Measurements from ENCODE around the gene SPP2.

Gene SPP2

DNA sequence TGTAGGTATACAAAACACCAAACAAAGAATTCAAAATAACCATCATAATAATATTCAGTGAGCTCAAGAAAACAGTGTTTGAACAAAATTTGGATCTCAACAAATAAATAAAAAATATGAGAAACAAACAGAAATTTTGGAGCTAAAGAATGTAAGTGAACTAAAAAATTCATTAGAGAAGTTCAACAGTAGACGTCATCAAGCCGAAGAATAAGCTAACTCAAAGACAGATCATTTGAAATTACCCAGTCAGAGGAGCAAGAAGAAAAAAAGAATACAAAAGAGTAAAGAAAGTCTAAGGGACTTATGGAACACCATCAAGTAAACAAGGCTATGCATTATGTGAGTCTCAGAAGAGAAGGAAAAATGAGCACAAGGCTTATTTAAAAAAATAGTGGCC is 16.6 kb upstream of the SPP2 start:
- Histone ChIP-seq H3K4me3 (ENCODE audit: low read depth, low read length) (no peak overlapping the region), H3K79me1 (ENCODE audit: low read length) (no peaks in the 10 kb centered on the region)
- no CpG with 5 or more reads among the region's 2 CpGs for WGBS (ENCODE audit: extremely low coverage, insufficient coverage, insufficient read length)

DNA sequence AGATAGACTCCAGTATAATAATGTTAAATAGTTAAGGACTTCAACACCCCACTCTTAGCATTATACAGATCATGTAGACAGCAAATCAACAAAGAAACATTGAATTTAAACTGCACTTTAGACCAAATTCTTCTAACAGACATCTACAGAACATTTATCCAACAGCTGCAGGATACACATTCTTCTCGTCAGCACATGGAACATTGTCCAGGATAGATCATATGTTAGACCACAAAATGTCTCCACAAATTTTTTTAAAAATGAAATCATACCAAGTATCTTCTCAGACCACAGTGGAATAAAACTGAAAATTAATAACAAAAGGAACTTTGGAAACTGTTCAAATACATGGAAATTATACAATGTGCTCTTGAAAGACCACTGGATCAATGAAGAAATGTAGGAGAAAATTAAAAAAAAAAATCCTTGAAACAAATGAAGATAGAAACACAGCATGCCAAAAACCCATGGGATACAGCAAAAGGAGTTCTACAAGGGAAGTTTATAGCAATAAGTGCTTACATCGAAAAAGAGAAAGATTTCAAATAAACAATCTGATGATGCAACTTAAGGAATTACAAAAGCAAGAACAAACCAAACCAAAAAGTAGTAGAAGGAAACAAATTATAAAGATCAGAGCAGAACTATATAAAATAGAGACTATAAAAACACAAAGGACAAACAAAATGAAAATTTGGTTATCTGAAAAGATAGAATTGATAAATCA is 12.3 kb upstream of the SPP2 start:
- Histone ChIP-seq H3K9ac (ENCODE audit: low read length) (no peak overlapping the region), H2AFZ (ENCODE audit: insufficient read depth, low read length, poor library complexity) (no peak overlapping the region), H2BK12ac (ENCODE audit: low read length) (no peak overlapping the region), H3K27ac (ENCODE audit: low read depth, low read length) (no peak overlapping the region), H2BK120ac (ENCODE audit: insufficient read depth, low read length, poor library complexity) (no peak overlapping the region), H3K79me1 (ENCODE audit: low read length) (no peaks in the 10 kb centered on the region), H3K9me3 (ENCODE audit: insufficient read depth, low read depth, low read length) (peaks cover 5% of the 10 kb centered on the region), H2AK5ac (ENCODE audit: low read length) (no peak overlapping the region), H3K18ac (ENCODE audit: low read length) (no peak overlapping the region), H3K4me1 (ENCODE audit: control insufficient read depth in 1 of 2, insufficient read depth in 2 of 2, low read length in 2 of 2) (no peaks in the 10 kb centered on the region), H3K27me3 (ENCODE audit: insufficient read depth, low read length) (no peaks in the 10 kb centered on the region), H4K8ac (ENCODE audit: low read depth, low read length) (no peak overlapping the region), H3K79me2 (ENCODE audit: control insufficient read depth, insufficient read depth, low read length, poor library complexity) (no peaks in the 10 kb centered on the region), H4K91ac (ENCODE audit: low read depth, low read length) (no peak overlapping the region), H3K4me2 (ENCODE audit: low read length) (no peak overlapping the region), H3K36me3 (ENCODE audit: control insufficient read depth in 1 of 2, insufficient read depth in 2 of 2, low read length in 2 of 2) (no peaks in the 10 kb centered on the region), H3K23ac (ENCODE audit: low read length) (no peak overlapping the region), H2BK5ac (ENCODE audit: low read depth, low read length, poor library complexity) (no peak overlapping the region), H4K12ac (ENCODE audit: low read depth, low read length) (no peak overlapping the region), H3K4ac (ENCODE audit: low read depth, low read length) (no peak overlapping the region), H3K4me3 (ENCODE audit: low read depth, low read length) (no peak overlapping the region), H3K14ac (ENCODE audit: low read length) (no peak overlapping the region)
- no CpG with 5 or more reads among the region's 2 CpGs for WGBS (ENCODE audit: extremely low coverage, insufficient coverage, insufficient read length)
- DNase-seq: no peak

More for the DNA sequence above, 16.6 kb upstream of the SPP2 start:
- H3K27ac ChIP-seq (ENCODE audit: low read depth, low read length): no peak overlapping the region
- no peaks in the 10 kb centered on the region for H3K4me1 ChIP-seq (ENCODE audit: control insufficient read depth in 1 of 2, insufficient read depth in 2 of 2, low read length in 2 of 2)
- no peak overlapping the region for H4K8ac ChIP-seq (ENCODE audit: low read depth, low read length)
- no peak for DNase-seq
- H3K79me2 ChIP-seq (ENCODE audit: control insufficient read depth, insufficient read depth, low read length, poor library complexity): no peaks in the 10 kb centered on the region
- no peak overlapping the region for H2BK5ac ChIP-seq (ENCODE audit: low read depth, low read length, poor library complexity)
- no peaks in the 10 kb centered on the region for H3K27me3 ChIP-seq (ENCODE audit: insufficient read depth, low read length)
- no peak overlapping the region for H3K23ac ChIP-seq (ENCODE audit: low read length)
- no peak overlapping the region for H2AK5ac ChIP-seq (ENCODE audit: low read length)
- H4K12ac ChIP-seq (ENCODE audit: low read depth, low read length): no peak overlapping the region
- peaks cover 5% of the 10 kb centered on the region for H3K9me3 ChIP-seq (ENCODE audit: insufficient read depth, low read depth, low read length)
- no peak overlapping the region for H2AFZ ChIP-seq (ENCODE audit: insufficient read depth, low read length, poor library complexity)
- H3K9ac ChIP-seq (ENCODE audit: low read length): no peak overlapping the region
- H2BK12ac ChIP-seq (ENCODE audit: low read length): no peak overlapping the region
- H2BK120ac ChIP-seq (ENCODE audit: insufficient read depth, low read length, poor library complexity): no peak overlapping the region
- no peak overlapping the region for H3K4ac ChIP-seq (ENCODE audit: low read depth, low read length)
- no peak overlapping the region for H3K18ac ChIP-seq (ENCODE audit: low read length)
- no peaks in the 10 kb centered on the region for H3K36me3 ChIP-seq (ENCODE audit: control insufficient read depth in 1 of 2, insufficient read depth in 2 of 2, low read length in 2 of 2)
- H3K4me2 ChIP-seq (ENCODE audit: low read length): no peak overlapping the region
- no peak overlapping the region for H3K14ac ChIP-seq (ENCODE audit: low read length)
- no peak overlapping the region for H4K91ac ChIP-seq (ENCODE audit: low read depth, low read length)

- DNase-seq: no peak
- Histone ChIP-seq H4K91ac (ENCODE audit: low read depth, low read length) (no peak overlapping the region), H3K18ac (ENCODE audit: low read length) (no peak overlapping the region), H3K4me2 (ENCODE audit: low read length) (no peak overlapping the region), H3K27ac (ENCODE audit: low read depth, low read length) (no peak overlapping the region), H4K12ac (ENCODE audit: low read depth, low read length) (no peak overlapping the region), H2AK5ac (ENCODE audit: low read length) (no peak overlapping the region), H3K79me2 (ENCODE audit: control insufficient read depth, insufficient read depth, low read length, poor library complexity) (no peaks in the 10 kb centered on the region), H3K27me3 (ENCODE audit: insufficient read depth, low read length) (no peaks in the 10 kb centered on the region), H2BK12ac (ENCODE audit: low read length) (no peak overlapping the region), H2BK5ac (ENCODE audit: low read depth, low read length, poor library complexity) (no peak overlapping the region), H3K9ac (ENCODE audit: low read length) (no peak overlapping the region), H3K4me3 (ENCODE audit: low read depth, low read length) (no peak overlapping the region), H3K14ac (ENCODE audit: low read length) (no peak overlapping the region), H2BK120ac (ENCODE audit: insufficient read depth, low read length, poor library complexity) (no peak overlapping the region), H3K4ac (ENCODE audit: low read depth, low read length) (no peak overlapping the region), H3K36me3 (ENCODE audit: control insufficient read depth in 1 of 2, insufficient read depth in 2 of 2, low read length in 2 of 2) (no peaks in the 10 kb centered on the region), H3K9me3 (ENCODE audit: insufficient read depth, low read depth, low read length) (no peaks in the 10 kb centered on the region), H3K4me1 (ENCODE audit: control insufficient read depth in 1 of 2, insufficient read depth in 2 of 2, low read length in 2 of 2) (no peaks in the 10 kb centered on the region), H2AFZ (ENCODE audit: insufficient read depth, low read length, poor library complexity) (no peak overlapping the region), H3K79me1 (ENCODE audit: low read length) (no peaks in the 10 kb centered on the region), H4K8ac (ENCODE audit: low read depth, low read length) (no peak overlapping the region), H3K23ac (ENCODE audit: low read length) (no peak overlapping the region)
- no CpG with 5 or more reads among the region's 1 CpG for WGBS (ENCODE audit: extremely low coverage, insufficient coverage, insufficient read length)
Measured at GRCh38 chr2:234044157-234044556, 6.3 kb upstream of the SPP2 start.

- H3K14ac ChIP-seq (ENCODE audit: low read length): no peak overlapping the region
- H4K8ac ChIP-seq (ENCODE audit: low read depth, low read length): no peak overlapping the region
- H2BK12ac ChIP-seq (ENCODE audit: low read length): no peak overlapping the region
- no peak overlapping the region for H4K12ac ChIP-seq (ENCODE audit: low read depth, low read length)
- H3K9ac ChIP-seq (ENCODE audit: low read length): no peak overlapping the region
- no peak overlapping the region for H2AK5ac ChIP-seq (ENCODE audit: low read length)
- no peak overlapping the region for H3K18ac ChIP-seq (ENCODE audit: low read length)
- H2AFZ ChIP-seq (ENCODE audit: insufficient read depth, low read length, poor library complexity): no peak overlapping the region
- H3K27me3 ChIP-seq (ENCODE audit: insufficient read depth, low read length): no peaks in the 10 kb centered on the region
- no CpG with 5 or more reads among the region's 3 CpGs for WGBS (ENCODE audit: extremely low coverage, insufficient coverage, insufficient read length)
- H3K4me2 ChIP-seq (ENCODE audit: low read length): no peak overlapping the region
- H3K9me3 ChIP-seq (ENCODE audit: insufficient read depth, low read depth, low read length): no peaks in the 10 kb centered on the region
- no peaks in the 10 kb centered on the region for H3K79me2 ChIP-seq (ENCODE audit: control insufficient read depth, insufficient read depth, low read length, poor library complexity)
- DNase-seq: no peak
- H2BK5ac ChIP-seq (ENCODE audit: low read depth, low read length, poor library complexity): no peak overlapping the region
- H3K36me3 ChIP-seq (ENCODE audit: control insufficient read depth in 1 of 2, insufficient read depth in 2 of 2, low read length in 2 of 2): no peaks in the 10 kb centered on the region
- H3K4me1 ChIP-seq (ENCODE audit: control insufficient read depth in 1 of 2, insufficient read depth in 2 of 2, low read length in 2 of 2): no peaks in the 10 kb centered on the region
- no peak overlapping the region for H4K91ac ChIP-seq (ENCODE audit: low read depth, low read length)
- no peak overlapping the region for H3K4ac ChIP-seq (ENCODE audit: low read depth, low read length)
- no peak overlapping the region for H2BK120ac ChIP-seq (ENCODE audit: insufficient read depth, low read length, poor library complexity)
- no peak overlapping the region for H3K27ac ChIP-seq (ENCODE audit: low read depth, low read length)
- H3K4me3 ChIP-seq (ENCODE audit: low read depth, low read length): no peak overlapping the region
- H3K23ac ChIP-seq (ENCODE audit: low read length): no peak overlapping the region
- no peaks in the 10 kb centered on the region for H3K79me1 ChIP-seq (ENCODE audit: low read length)
Measured at GRCh38 chr2:234046521-234046920, 4.0 kb upstream of the SPP2 start.

Data from trophoblast cell (in vitro differentiated cells and primary cell).